Nephron (organoid): ENCODE measurements around the gene COLQ.
"Not testable (repeated sequence)": the region's sequence is repeated elsewhere in the genome, so short reads cannot be mapped to it uniquely, and the experiment has no call there.

Experiments used
- H3K27ac Mint-ChIP-seq, 3 experiments: 2 replicates each; pipeline ENCODE4 v1.8.0; 2020; ENCODE audit warnings: mixed read lengths in 3 of 3, mild to moderate bottlenecking in 2 of 3, moderate library complexity in 1 of 3
- H3K27me3 Mint-ChIP-seq: 2 replicates; pipeline ENCODE4 v1.8.0; 2021; ENCODE audit warnings: low read depth, mild to moderate bottlenecking, moderate library complexity, mixed read lengths
- H3K36me3 Mint-ChIP-seq: 2 replicates; pipeline ENCODE4 v1.8.0; 2020; ENCODE audit warnings: low read depth, mixed read lengths
- H3K4me1 Mint-ChIP-seq: 2 replicates; pipeline ENCODE4 v1.8.0; 2020; ENCODE audit warnings: mixed read lengths
- H3K4me3 Mint-ChIP-seq, 3 experiments: 2 replicates each; pipeline ENCODE4 v1.8.0; 2020; ENCODE audit warnings: mild to moderate bottlenecking in 3 of 3, mixed read lengths in 3 of 3, moderate library complexity in 2 of 3
- H3K9me3 Mint-ChIP-seq: 2 replicates; pipeline ENCODE4 v1.8.0; 2020; ENCODE audit warnings: mixed read lengths
- CTCF ChIP-seq, 3 experiments: fragments of 200-600 bp; sonication (generic); IDR thresholded peaks; one replicate each; pipeline ENCODE4 v1.5.0; 2021; ENCODE audit warnings: antibody characterized with exemption in 3 of 3; ENCODE audit not compliant: unreplicated experiment in 3 of 3

COLQ gene

GRCh38 chr3:15427182-15427880 is 94.2 kb downstream of the COLQ start, which contains the start of the genes EAF1 and METTL6:
Gene EAF1, plus strand, starts transcription at chr3:15427598. Its CDS starts 182 bp downstream, at chr3:15427780.
Gene METTL6, minus strand, starts transcription at chr3:15427544. Its CDS starts 1,033 bp downstream, at chr3:15426511.
- peaks cover 37% of the 10 kb centered on the region for H3K4me1 Mint-ChIP-seq
- H3K27ac Mint-ChIP-seq = peak within 1 kb of the TSS; percentile 81 to 98 (median 95)
- H3K9me3 Mint-ChIP-seq = no peaks in the 10 kb centered on the region
- peaks cover 25% of the 10 kb centered on the region for H3K36me3 Mint-ChIP-seq
- H3K27me3 Mint-ChIP-seq = no peaks in the 10 kb centered on the region
- TF ChIP-seq CTCF (IDR thresholded peaks at IDR 0.05; ENCODE audit: unreplicated experiment in 3 of 3) = peak in 1 of 3 experiments; percentile 37
- H3K4me3 Mint-ChIP-seq = peak within 1 kb of the TSS; percentile 98 to 100 (median 99)

- peaks cover 37% of the 10 kb centered on the region for H3K4me1 Mint-ChIP-seq
- no peaks in the 10 kb centered on the region for H3K9me3 Mint-ChIP-seq
Observed at GRCh38 chr3:15426579-15427118, 94.9 kb downstream of the COLQ start.

GRCh38 chr3:15420871-15421270 is 100.6 kb downstream of the COLQ start:
- no peak overlapping the region for H3K4me3 Mint-ChIP-seq
- H3K4me1 Mint-ChIP-seq = peaks cover 10% of the 10 kb centered on the region
- TF ChIP-seq CTCF (IDR thresholded peaks at IDR 0.05; ENCODE audit: unreplicated experiment in 3 of 3) = no peak
- H3K36me3 Mint-ChIP-seq = peaks cover 43% of the 10 kb centered on the region
- no peaks in the 10 kb centered on the region for H3K27me3 Mint-ChIP-seq
- no peaks in the 10 kb centered on the region for H3K9me3 Mint-ChIP-seq
- H3K27ac Mint-ChIP-seq = no peak overlapping the region

More at GRCh38 chr3:15426579-15427118, 94.9 kb downstream of the COLQ start:
- Mint-ChIP-seq H3K27me3 (no peaks in the 10 kb centered on the region), H3K36me3 (peaks cover 25% of the 10 kb centered on the region), H3K27ac (peak overlapping the region; percentile 81 to 98 (median 95)), H3K4me3 (peak overlapping the region; percentile 98 to 100 (median 99))
- no peak for TF ChIP-seq CTCF (IDR thresholded peaks at IDR 0.05; ENCODE audit: unreplicated experiment in 3 of 3)

- not testable (repeated sequence) for H3K9me3 Mint-ChIP-seq, H3K4me3 Mint-ChIP-seq, H3K27me3 Mint-ChIP-seq, H3K4me1 Mint-ChIP-seq, H3K27ac Mint-ChIP-seq
- H3K36me3 Mint-ChIP-seq = peaks cover 62% of the 10 kb centered on the region
Observed at GRCh38 chr3:15410966-15411365, 110.5 kb downstream of the COLQ start.

- no peak overlapping the region for H3K4me3 Mint-ChIP-seq
- H3K27ac Mint-ChIP-seq = no peak overlapping the region
- no peaks in the 10 kb centered on the region for H3K4me1 Mint-ChIP-seq
- no peak for TF ChIP-seq CTCF (IDR thresholded peaks at IDR 0.05; ENCODE audit: unreplicated experiment in 3 of 3)
- no peaks in the 10 kb centered on the region for H3K27me3 Mint-ChIP-seq
- H3K9me3 Mint-ChIP-seq = no peaks in the 10 kb centered on the region
- peaks cover 50% of the 10 kb centered on the region for H3K36me3 Mint-ChIP-seq
Observed at GRCh38 chr3:15409774-15410173, 111.7 kb downstream of the COLQ start.

GRCh38 chr3:15409239-15409638 is 112.3 kb downstream of the COLQ start:
- Mint-ChIP-seq H3K9me3 (no peaks in the 10 kb centered on the region), H3K36me3 (peaks cover 46% of the 10 kb centered on the region), H3K4me1 (no peaks in the 10 kb centered on the region), H3K4me3 (no peak overlapping the region), H3K27me3 (no peaks in the 10 kb centered on the region), H3K27ac (no peak overlapping the region)
- TF ChIP-seq CTCF (IDR thresholded peaks at IDR 0.05; ENCODE audit: unreplicated experiment in 3 of 3) = no peak
